OCI-LY1 (cell line): Measurements from ENCODE around the gene CFAP53.

Experiments used
- H2AFZ ChIP-seq: fragments of 200-600 bp; sonication (generic), shearing (Covaris generic); 2 replicates; pipeline ENCODE4 v1.6.0; 2014; ENCODE audit warnings: antibody characterized with exemption, mild to moderate bottlenecking, low read length
- H3F3A ChIP-seq: fragments of 200-600 bp; sonication (generic), shearing (Covaris generic); 2 replicates; pipeline ENCODE4 v1.6.0; 2014; ENCODE audit warnings: mild to moderate bottlenecking, antibody characterized with exemption, low read length, moderate library complexity; ENCODE audit not compliant: insufficient read depth
- H3K27ac ChIP-seq: fragments of 200-600 bp; sonication (generic); 2 replicates; pipeline ENCODE4 v1.5.1; 2014; ENCODE audit warnings: low read length, mixed run types, mild to moderate bottlenecking, low read depth; ENCODE audit not compliant: poor library complexity, severe bottlenecking
- H3K27me3 ChIP-seq: fragments of 200-600 bp; sonication (generic); 2 replicates; pipeline ENCODE4 v1.6.0; 2014; ENCODE audit warnings: antibody characterized with exemption, mild to moderate bottlenecking, low read length, moderate library complexity; ENCODE audit not compliant: insufficient read depth
- H3K36me3 ChIP-seq: fragments of 200-600 bp; sonication (generic); 2 replicates; pipeline ENCODE4 v1.6.1; 2014; ENCODE audit warnings: mild to moderate bottlenecking, antibody characterized with exemption, low read length, moderate library complexity, mixed read lengths; ENCODE audit not compliant: insufficient read depth
- H3K4me1 ChIP-seq: fragments of 200-600 bp; sonication (generic); 2 replicates; pipeline ENCODE4 v1.5.1; 2014; ENCODE audit warnings: mild to moderate bottlenecking, low read length, moderate library complexity; ENCODE audit not compliant: insufficient read depth, severe bottlenecking
- H3K4me2 ChIP-seq: fragments of 200-600 bp; sonication (generic), shearing (Covaris generic); 2 replicates; pipeline ENCODE4 v1.6.1; 2014; ENCODE audit warnings: low read length
- H3K4me3 ChIP-seq: fragments of 200-600 bp; sonication (generic); 2 replicates; pipeline ENCODE4 v1.5.1; 2014; ENCODE audit warnings: low read length, low read depth, mild to moderate bottlenecking, mixed read lengths; ENCODE audit not compliant: poor library complexity, severe bottlenecking
- H3K79me2 ChIP-seq: fragments of 200-600 bp; shearing (Covaris generic); 2 replicates; pipeline ENCODE4 v1.6.1; 2016; ENCODE audit warnings: mixed run types, low read length, mixed read lengths; ENCODE audit not compliant: insufficient read depth
- H3K9ac ChIP-seq: fragments of 200-600 bp; sonication (generic), shearing (Covaris generic); 2 replicates; pipeline ENCODE4 v1.6.1; 2014; ENCODE audit warnings: mild to moderate bottlenecking, low read length, mixed read lengths
- H3K9me2 ChIP-seq: fragments of 200-600 bp; sonication (generic), shearing (Covaris generic); 2 replicates; pipeline ENCODE4 v1.6.1; 2014; ENCODE audit warnings: low read depth, mild to moderate bottlenecking, low read length, mixed read lengths
- H3K9me3 ChIP-seq: fragments of 200-600 bp; shearing (Covaris generic); 2 replicates; pipeline ENCODE4 v1.6.1; 2014; ENCODE audit warnings: low read length, mixed read lengths
- H4K20me1 ChIP-seq: fragments of 200-600 bp; sonication (generic), shearing (Covaris generic); 2 replicates; pipeline ENCODE4 v1.6.0; 2016; ENCODE audit warnings: mild to moderate bottlenecking, low read length; ENCODE audit not compliant: insufficient read depth
- EZH2 ChIP-seq: fragments of 200-600 bp; sonication (generic), shearing (Covaris generic); IDR thresholded peaks from 2 replicates; pipeline ENCODE4 v1.8.0; 2017; ENCODE audit warnings: borderline replicate concordance, mixed run types, mild to moderate bottlenecking, antibody characterized with exemption, low read length, moderate library complexity, mixed read lengths
- TF ChIP-seq, protein P1 (sequence below): fragments of 200-600 bp; sonication (generic), shearing (Covaris generic); IDR thresholded peaks from 2 replicates; pipeline ENCODE4 v1.5.1; 2017; ENCODE audit warnings: mild to moderate bottlenecking, antibody characterized with exemption, low read length, moderate library complexity, mixed read lengths

CFAP53 gene

DNA sequence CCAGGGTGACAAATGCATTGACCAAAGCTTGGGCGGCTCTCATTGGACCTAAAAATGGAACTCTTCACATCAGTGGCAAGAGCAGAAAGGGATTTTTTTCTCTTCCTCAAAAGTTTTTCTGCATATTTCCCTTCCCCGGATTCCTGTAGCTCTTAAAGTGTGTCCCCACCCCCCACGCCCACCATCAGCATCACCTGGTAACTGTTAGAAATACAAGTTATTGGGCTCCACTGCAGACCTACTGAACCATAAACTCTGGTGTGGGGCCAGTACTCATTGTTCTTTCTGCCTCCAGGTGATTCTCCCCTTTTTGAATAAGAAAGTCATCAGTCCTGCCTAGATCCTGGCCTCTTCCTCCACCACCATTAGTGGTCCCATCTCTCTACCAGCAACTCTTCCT is 70.0 kb downstream of the CFAP53 start:
- H3K79me2 ChIP-seq: no peaks in the 10 kb centered on the region
- H3K27ac ChIP-seq: no peak overlapping the region
- H2AFZ ChIP-seq: no peak overlapping the region
- H3F3A ChIP-seq: no peaks in the 10 kb centered on the region
- H3K9me3 ChIP-seq: no peaks in the 10 kb centered on the region
- H3K4me2 ChIP-seq: no peak overlapping the region
- H3K9ac ChIP-seq: no peak overlapping the region
- H3K36me3 ChIP-seq: no peaks in the 10 kb centered on the region
- TF ChIP-seq EZH2: no peak
- TF ChIP-seq, protein P1, sequence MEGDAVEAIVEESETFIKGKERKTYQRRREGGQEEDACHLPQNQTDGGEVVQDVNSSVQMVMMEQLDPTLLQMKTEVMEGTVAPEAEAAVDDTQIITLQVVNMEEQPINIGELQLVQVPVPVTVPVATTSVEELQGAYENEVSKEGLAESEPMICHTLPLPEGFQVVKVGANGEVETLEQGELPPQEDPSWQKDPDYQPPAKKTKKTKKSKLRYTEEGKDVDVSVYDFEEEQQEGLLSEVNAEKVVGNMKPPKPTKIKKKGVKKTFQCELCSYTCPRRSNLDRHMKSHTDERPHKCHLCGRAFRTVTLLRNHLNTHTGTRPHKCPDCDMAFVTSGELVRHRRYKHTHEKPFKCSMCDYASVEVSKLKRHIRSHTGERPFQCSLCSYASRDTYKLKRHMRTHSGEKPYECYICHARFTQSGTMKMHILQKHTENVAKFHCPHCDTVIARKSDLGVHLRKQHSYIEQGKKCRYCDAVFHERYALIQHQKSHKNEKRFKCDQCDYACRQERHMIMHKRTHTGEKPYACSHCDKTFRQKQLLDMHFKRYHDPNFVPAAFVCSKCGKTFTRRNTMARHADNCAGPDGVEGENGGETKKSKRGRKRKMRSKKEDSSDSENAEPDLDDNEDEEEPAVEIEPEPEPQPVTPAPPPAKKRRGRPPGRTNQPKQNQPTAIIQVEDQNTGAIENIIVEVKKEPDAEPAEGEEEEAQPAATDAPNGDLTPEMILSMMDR: no peak
- H3K9me2 ChIP-seq: no peaks in the 10 kb centered on the region
- no peak overlapping the region for H3K4me3 ChIP-seq
- H4K20me1 ChIP-seq: no peaks in the 10 kb centered on the region
- no peaks in the 10 kb centered on the region for H3K4me1 ChIP-seq
- 0 out of 2 replicates have a peak, but pooled peaks cover under 1% of the 10 kb centered on the region for H3K27me3 ChIP-seq

DNA sequence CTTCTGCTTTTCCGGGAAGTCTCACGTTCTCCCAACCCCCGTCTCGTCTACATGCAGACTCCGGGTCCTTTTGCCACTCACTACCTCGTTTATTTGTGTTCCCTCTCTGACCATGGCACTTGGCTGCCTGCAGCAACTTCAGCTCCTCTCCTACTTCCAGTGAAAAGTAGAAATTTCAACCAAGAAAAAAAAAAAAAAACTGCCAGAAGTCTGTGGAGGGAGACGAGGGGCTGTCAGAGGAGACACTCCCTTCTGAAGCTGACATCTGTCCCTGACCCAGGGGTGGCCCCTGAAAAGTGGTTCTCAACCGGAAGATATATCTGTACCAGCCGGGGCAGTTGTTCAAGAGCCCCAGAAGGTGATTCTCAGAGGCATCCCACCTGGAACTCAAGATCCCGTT is 70.6 kb downstream of the CFAP53 start:
- H3K27me3 ChIP-seq: 0 out of 2 replicates have a peak, but pooled peaks cover 4% of the 10 kb centered on the region
- H3K9me2 ChIP-seq: no peaks in the 10 kb centered on the region
- no peak overlapping the region for H3K27ac ChIP-seq
- no peaks in the 10 kb centered on the region for H3K79me2 ChIP-seq
- H4K20me1 ChIP-seq: no peaks in the 10 kb centered on the region
- no peaks in the 10 kb centered on the region for H3K9me3 ChIP-seq
- TF ChIP-seq, protein P1: no peak
- TF ChIP-seq EZH2: no peak
- H3K36me3 ChIP-seq: no peaks in the 10 kb centered on the region
- H3K4me3 ChIP-seq: peak overlapping the region; percentile 57
- H3K4me2 ChIP-seq: peak overlapping the region; percentile 50
- H3F3A ChIP-seq: no peaks in the 10 kb centered on the region
- H2AFZ ChIP-seq: no peak overlapping the region
- H3K9ac ChIP-seq: no peak overlapping the region
- no peaks in the 10 kb centered on the region for H3K4me1 ChIP-seq

DNA sequence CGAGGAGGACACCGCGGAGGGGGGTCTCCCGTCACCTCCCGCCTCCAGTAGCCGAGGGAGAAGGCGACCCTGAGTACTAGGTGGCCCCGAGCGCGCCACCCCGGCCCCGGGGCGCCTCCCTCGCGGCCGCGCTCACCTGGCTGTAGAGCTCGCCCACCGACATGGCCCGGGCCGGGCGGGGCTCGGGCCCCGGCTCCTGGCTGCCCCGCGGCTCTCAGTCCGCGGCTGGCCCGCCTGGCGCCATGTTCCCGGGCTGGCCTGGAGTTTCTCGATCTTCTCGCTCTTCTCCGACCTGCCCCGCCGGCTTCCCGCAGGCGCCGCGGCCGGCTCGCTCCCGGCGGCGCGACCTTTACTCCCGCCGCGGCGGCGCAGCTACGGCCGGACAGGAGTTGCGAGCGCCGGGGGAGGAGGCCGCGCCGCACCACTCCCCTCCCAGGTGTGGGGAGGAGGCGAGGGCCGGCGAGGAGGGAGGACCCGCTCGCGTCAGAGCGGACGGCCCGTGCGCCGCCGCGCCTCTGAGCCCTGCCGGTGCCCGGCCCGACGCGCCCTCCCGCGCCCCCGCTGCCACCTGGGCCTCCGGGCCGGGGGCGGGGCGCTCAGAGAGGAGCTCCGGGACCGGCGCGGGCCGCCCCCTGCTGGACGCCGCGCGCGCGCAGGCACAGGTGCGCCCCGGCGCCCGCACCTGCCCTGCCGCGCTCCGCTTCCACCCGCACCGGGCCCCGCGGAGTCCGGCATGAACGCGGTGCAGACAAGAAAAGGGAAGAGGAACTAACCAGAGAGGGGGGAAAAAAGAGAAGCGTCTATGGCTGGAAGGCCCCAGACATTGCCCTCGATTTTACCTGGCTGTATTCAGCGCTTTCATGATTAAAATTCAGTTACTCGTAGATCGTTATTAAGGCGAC is 71.4 kb downstream of the CFAP53 start, which contains the start of gene MYO5B:
Gene MYO5B (minus strand): TSS at position 517 of the 902 bp plus-strand sequence. CDS start 354 bp downstream, at position 163.
- Histone ChIP-seq H4K20me1 (no peaks in the 10 kb centered on the region), H3K4me3 (peak within 1 kb of the TSS; percentile 57), H3K79me2 (no peaks in the 10 kb centered on the region), H3K4me1 (no peaks in the 10 kb centered on the region), H3K36me3 (no peaks in the 10 kb centered on the region), H3K9me3 (no peaks in the 10 kb centered on the region), H2AFZ (no peak within 1 kb of the TSS), H3K9ac (no peak within 1 kb of the TSS; the same call in 1 of the 2 replicates), H3K9me2 (no peaks in the 10 kb centered on the region), H3K4me2 (peak within 1 kb of the TSS; percentile 60), H3K27me3 (0 out of 2 replicates have a peak, but pooled peaks cover 4% of the 10 kb centered on the region), H3F3A (no peaks in the 10 kb centered on the region), H3K27ac (no peak within 1 kb of the TSS)
- no peak for TF ChIP-seq EZH2
- TF ChIP-seq, protein P1: peak; percentile 21; the same call in 1 of the 2 replicates
